Activated CD4-positive, alpha-beta T cell treated with anti-CD3 and anti-CD28 coated beads, Interleukin-2, amount 10 ng/mL, durations not matched to agents 24 days and 14 days (primary cell): ENCODE data around the gene OAT. TPM values are rescaled to one million over a fixed set of nuclear protein-coding genes. Genes with fewer than 3 reads are reported as not detected.

Source experiments
- DNase-seq: peaks from one replicate; pipeline ENCODE4 v3.0.0; 2022
- H3K27ac Mint-ChIP-seq: one replicate; pipeline ENCODE4 v1.8.0; 2022; ENCODE audit warnings: mild to moderate bottlenecking, mixed read lengths
- H3K27me3 Mint-ChIP-seq: one replicate; pipeline ENCODE4 v1.8.0; 2022; ENCODE audit warnings: mixed read lengths
- H3K36me3 Mint-ChIP-seq: one replicate; pipeline ENCODE4 v1.8.0; 2022; ENCODE audit warnings: low read depth, mild to moderate bottlenecking, mixed read lengths
- H3K4me1 Mint-ChIP-seq: one replicate; pipeline ENCODE4 v1.8.0; 2021; ENCODE audit warnings: mixed read lengths
- H3K4me3 Mint-ChIP-seq: one replicate; pipeline ENCODE4 v1.8.0; 2022; ENCODE audit warnings: mild to moderate bottlenecking, moderate library complexity, mixed read lengths
- H3K9me3 Mint-ChIP-seq: one replicate; pipeline ENCODE4 v1.8.0; 2021; ENCODE audit warnings: mixed read lengths
- intact Hi-C: fragments of 100-400 bp; cut with micrococcal nuclease; formaldehyde crosslinking; loops from one replicate; pipeline ENCODE4 v1.15.1; 2023
- total RNA-seq: library from RNA; stranded (reverse); gene quantifications from 2 replicates; pipeline ENCODE4 v1.2.3, GENCODE V29; 2022

Gene OAT
- total RNA-seq, 1 donor from 2014 or later = 40.2 TPM

DNA sequence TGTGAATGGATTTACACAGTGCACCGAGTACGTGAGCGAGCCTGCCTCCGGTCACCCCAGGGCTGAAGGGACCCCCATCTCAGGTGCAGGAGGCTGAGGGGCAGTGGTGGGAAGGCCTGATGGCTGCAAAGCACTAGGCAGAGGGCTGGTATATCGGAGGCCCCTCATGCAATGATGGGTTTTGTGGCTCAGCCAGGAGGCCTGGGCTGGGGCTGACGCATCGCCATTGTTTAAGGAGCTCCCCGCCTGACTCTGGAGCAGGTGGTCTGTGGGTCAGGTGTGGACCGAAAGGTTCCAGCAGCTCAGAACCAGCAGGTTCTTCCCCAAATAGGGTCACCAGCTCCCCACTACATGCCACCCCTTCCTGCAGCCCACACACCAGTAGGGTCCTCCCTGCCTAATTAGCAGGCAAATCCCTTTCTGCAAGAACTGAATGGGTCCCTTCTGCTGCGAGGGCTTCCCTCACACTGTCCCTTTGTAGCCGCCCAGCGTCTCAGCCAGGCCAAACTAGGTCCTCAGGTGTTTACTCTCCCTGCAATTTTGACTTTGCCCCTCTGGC lies 33.0 kb downstream of the OAT start:
- intact Hi-C loops = no loop called here

DNA sequence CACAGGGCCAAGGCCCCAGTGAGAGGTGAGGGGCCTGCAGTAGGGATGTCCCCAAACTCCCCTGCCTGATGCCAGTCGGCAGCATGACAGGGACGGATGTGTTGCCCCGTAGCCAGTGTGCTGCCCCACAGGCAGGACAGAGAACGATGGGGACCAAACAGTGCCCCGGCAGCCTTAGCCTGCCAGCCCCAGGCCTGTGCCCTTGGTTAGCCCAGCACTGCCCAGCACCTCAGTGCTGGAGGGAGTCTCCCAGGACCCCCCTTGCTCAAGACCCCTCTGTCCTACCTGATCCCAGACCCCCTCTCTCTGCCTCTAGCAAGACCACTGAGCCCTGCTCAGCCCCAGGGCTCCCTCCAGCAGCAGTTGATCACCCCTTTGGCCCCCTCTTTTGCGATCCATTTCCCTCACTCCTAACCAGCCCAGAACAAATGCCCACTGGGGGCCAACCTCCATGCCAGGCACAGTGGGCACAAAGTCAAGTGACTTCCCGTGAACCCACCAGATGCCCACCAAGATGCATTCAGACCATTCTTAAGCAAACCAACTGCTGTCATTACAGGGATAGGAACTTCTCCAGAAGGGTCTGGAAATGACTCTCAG lies 34.0 kb downstream of the OAT start:
- Mint-ChIP-seq H3K36me3 (no peaks in the 10 kb centered on the region), H3K27ac (no peak overlapping the region), H3K4me3 (no peak overlapping the region), H3K27me3 (peaks cover 25% of the 10 kb centered on the region), H3K4me1 (peaks cover 3% of the 10 kb centered on the region), H3K9me3 (no peaks in the 10 kb centered on the region)
- no peak for DNase-seq
- intact Hi-C loops = no loop called here

More for the DNA sequence above, 33.0 kb downstream of the OAT start:
- Mint-ChIP-seq H3K4me3 (no peak overlapping the region), H3K4me1 (no peaks in the 10 kb centered on the region), H3K36me3 (no peaks in the 10 kb centered on the region), H3K27ac (no peak overlapping the region), H3K9me3 (no peaks in the 10 kb centered on the region), H3K27me3 (peaks cover 17% of the 10 kb centered on the region)
- DNase-seq = no peak

DNA sequence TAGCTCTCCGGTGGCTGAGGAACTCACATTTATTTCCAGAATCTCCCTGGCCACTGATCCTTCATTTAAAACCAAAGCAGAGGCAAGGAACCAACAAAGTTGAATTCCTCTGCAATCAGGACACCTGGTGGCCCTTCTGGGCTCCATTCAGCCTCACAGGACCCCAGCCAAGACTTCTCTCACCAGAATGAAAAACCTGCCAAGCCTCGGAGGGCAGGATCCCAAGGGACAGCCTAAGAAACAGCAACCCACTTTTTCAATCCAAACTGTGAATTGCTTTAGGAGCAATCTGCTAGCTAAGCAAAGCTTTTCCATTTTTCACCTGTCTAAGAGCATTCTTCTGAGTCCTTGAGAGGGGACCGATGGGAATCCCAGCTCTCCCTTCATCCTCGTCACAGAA lies 34.6 kb downstream of the OAT start:
- H3K9me3 Mint-ChIP-seq = no peaks in the 10 kb centered on the region
- no peaks in the 10 kb centered on the region for H3K36me3 Mint-ChIP-seq
- no peak for DNase-seq
- peaks cover 25% of the 10 kb centered on the region for H3K27me3 Mint-ChIP-seq
- no peak overlapping the region for H3K27ac Mint-ChIP-seq
- intact Hi-C loops = no loop called here
- no peak overlapping the region for H3K4me3 Mint-ChIP-seq
- peaks cover 3% of the 10 kb centered on the region for H3K4me1 Mint-ChIP-seq

DNA sequence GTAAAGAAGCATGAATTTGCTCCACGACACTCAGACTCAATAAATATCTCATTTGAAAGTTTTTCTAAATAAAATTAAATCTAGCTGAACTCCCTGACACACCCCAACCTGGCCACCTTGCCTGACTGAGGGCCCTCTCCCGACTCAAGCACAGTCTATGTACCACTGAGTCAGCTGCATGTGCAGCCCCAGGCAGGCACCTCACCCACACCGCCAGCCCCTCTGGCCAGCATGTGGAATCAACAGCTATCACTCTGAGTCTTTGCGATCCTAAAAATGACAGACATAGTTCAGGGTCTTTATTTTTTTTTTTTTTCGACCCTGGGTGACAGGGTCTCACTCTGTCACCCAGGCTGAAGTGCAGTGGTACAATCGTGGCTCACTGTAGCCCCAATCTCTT lies 35.2 kb downstream of the OAT start:
- Mint-ChIP-seq H3K9me3 (no peaks in the 10 kb centered on the region), H3K4me3 (no peak overlapping the region), H3K36me3 (no peaks in the 10 kb centered on the region), H3K4me1 (peaks cover 3% of the 10 kb centered on the region), H3K27me3 (peaks cover 25% of the 10 kb centered on the region), H3K27ac (no peak overlapping the region)
- DNase-seq = no peak
- intact Hi-C loops = no loop called here

DNA sequence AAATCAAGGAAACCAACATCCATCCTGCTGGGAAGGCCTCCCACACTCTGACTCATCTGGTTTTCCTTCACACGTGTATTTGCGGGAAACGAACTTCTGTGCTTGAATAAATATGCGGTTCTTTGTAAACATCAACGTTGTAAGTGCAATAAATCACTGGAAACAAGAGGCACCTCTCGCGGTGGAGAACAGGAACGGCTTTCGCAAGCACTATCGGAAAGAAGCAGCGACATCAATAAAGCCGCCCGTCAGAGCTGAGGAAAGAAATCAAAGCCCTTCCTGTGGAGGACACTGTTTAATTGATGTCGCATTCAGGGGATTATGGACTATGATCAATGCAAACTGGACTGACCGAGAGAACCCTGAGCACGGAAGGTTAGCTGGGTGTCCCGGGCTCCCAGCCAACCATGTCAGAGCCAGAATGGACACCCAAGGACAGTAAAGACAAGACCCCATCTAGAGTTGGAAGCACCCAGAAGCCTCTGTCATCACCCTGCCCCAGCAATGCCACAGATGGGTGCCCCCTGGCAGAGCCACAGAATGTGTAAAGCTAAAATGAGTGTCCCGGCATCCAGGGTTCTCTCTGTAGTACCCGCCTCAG lies 37.6 kb downstream of the OAT start:
- Mint-ChIP-seq H3K4me3 (no peak overlapping the region), H3K36me3 (no peaks in the 10 kb centered on the region), H3K27me3 (peaks cover 27% of the 10 kb centered on the region), H3K27ac (no peak overlapping the region), H3K9me3 (no peaks in the 10 kb centered on the region), H3K4me1 (peaks cover 3% of the 10 kb centered on the region)
- intact Hi-C loops = no loop called here
- no peak for DNase-seq

DNA sequence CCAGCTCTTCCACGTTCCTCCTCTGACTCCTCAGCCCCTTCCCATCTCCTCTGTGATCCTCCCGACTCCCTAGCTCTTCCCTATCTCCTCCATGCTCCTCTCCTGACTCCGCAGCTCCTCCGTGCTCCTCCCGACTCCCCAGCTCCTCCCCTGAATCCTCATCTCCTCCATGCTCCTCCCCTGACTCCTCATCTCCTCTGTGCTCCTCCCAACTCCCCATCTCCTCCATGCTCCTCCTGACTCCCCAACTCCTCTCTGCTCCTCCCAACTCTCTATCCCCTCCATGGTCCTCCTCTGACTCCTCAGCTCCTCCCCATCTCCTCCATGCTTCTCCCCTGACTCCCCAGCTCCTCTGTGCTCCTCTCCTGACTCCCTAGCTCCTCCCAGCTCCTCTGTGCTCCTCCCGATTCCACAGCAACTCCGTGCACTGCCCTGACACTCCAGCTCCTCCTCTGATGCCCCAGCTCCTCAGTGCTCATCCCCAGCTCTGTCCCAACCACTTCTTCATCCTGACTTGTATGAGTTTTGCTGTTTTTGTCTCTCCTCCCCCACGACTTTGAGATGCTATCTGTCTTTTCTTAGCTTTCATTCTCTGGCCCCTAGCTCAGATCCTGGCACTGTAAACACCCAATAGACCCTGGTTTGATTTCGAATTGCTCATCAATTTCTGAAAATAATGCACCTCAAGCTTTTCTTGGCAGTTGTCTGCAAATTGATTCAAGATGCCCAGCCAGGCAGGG lies 38.3 kb downstream of the OAT start:
- no peaks in the 10 kb centered on the region for H3K36me3 Mint-ChIP-seq
- H3K4me3 Mint-ChIP-seq = no peak overlapping the region
- no peak overlapping the region for H3K27ac Mint-ChIP-seq
- no peak for DNase-seq
- intact Hi-C loops = no loop called here
- no peaks in the 10 kb centered on the region for H3K9me3 Mint-ChIP-seq
- peaks cover 3% of the 10 kb centered on the region for H3K4me1 Mint-ChIP-seq
- H3K27me3 Mint-ChIP-seq = peaks cover 27% of the 10 kb centered on the region

DNA sequence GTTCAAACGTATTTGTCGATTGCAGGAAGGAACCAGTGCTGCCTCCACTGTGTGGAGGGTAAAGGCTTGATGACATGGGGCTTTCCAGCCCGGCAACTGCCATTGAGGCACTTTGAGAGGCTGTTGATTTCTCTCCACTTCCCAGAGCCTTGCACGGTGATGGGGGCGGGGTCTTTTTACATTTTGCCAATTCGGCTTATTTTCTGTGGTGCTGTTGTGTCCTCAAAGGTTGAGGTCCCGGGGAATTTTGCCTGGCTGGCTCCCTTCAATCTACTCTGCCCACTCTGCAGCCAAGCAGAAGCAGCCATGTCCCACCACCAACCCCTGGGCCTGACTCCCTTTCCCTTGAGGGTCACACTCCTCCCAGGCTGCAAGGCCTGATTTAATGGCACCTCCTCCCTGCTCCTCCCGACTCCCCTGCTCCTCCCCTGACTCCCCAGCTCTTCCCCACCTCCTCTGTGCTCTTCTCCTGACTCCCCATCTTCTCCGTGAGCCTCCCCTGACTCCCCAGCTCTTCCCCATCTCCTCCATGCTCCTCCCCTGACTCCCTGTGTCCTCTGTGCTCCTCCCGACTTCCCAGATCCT lies 39.0 kb downstream of the OAT start:
- intact Hi-C loops = no loop called here

DNA sequence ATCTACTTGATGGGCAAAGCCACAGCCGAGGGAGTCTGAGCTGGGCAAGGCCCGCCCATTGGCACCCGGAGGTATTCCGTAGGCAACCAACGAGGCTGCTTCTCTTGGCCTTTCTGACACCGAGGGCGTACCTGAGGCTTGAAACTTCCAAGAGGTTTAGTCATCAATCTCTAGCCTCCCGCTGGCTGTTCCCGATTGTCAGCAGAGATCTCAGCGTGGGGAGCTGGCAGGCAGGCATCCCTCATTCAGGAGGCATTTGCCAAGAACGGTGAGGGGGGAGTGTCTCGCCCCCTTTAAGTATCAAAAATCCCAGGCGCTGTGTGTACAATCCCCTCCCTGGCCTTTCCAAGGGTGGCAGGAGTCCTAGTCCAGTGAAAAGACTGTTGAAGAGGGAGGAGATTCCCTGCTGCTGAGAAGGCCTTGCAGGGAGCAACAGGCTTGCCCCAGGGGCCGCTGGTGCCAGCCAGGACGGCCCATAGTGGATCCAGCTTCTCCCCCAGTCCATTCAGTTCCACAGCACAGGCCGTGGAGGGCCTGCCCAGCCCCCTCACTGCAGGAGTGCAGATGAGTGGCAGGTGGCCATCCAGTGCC lies 39.7 kb downstream of the OAT start:
- H3K4me3 Mint-ChIP-seq = no peak overlapping the region
- no peaks in the 10 kb centered on the region for H3K9me3 Mint-ChIP-seq
- no peak for DNase-seq
- intact Hi-C loops = no loop called here
- peaks cover 25% of the 10 kb centered on the region for H3K27me3 Mint-ChIP-seq
- peaks cover 3% of the 10 kb centered on the region for H3K4me1 Mint-ChIP-seq
- no peaks in the 10 kb centered on the region for H3K36me3 Mint-ChIP-seq
- H3K27ac Mint-ChIP-seq = no peak overlapping the region

More for the DNA sequence above, 39.0 kb downstream of the OAT start:
- DNase-seq = no peak
- Mint-ChIP-seq H3K4me3 (no peak overlapping the region), H3K9me3 (no peaks in the 10 kb centered on the region), H3K36me3 (no peaks in the 10 kb centered on the region), H3K27me3 (peaks cover 24% of the 10 kb centered on the region), H3K4me1 (peaks cover 3% of the 10 kb centered on the region), H3K27ac (no peak overlapping the region)

DNA sequence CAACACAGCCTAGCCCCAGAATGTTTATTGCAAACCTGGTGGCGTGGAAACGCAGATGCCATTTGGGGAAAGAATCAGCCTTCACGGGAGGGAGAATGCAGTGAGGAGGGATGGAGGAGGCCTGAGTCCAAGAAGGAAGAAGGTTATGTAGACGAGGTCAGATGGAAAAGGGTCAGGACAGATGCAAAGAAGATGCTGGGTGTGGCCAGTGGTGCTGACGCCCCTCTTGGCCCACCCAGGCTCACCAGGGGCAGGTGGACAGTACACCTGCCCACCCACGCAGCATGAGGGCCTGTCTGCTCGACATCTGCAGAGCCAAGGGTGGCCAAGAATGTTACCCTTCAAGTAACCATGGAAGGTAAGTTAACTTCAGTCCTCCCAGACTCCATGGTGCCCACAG lies 40.5 kb downstream of the OAT start:
- H3K4me3 Mint-ChIP-seq = no peak overlapping the region
- intact Hi-C loops = no loop called here

DNA sequence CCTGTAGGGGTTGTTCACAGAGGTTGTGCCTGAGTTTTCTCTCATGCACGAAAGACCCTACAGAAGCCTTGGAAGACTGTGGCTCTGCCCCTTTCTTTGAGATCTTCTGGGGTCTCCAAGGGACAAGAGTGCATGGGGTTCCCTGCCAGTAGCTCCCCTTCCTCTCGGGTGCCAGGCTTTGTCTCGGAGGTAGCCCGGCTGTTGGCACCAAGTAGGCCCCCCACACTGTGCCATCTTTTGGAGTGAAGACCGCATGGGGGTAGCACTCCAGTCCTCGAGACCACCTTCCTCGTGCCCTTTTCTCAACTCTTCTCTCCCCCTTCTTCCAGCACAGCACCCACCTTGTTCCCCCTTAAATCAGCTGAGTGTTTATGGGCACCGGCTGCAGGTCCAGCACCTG lies 41.6 kb downstream of the OAT start:
- H3K27me3 Mint-ChIP-seq = peaks cover 27% of the 10 kb centered on the region

More for the DNA sequence above, 40.5 kb downstream of the OAT start:
- DNase-seq = no peak
- H3K9me3 Mint-ChIP-seq = no peaks in the 10 kb centered on the region
- no peak overlapping the region for H3K27ac Mint-ChIP-seq
- peaks cover 3% of the 10 kb centered on the region for H3K4me1 Mint-ChIP-seq
- peaks cover 26% of the 10 kb centered on the region for H3K27me3 Mint-ChIP-seq
- no peaks in the 10 kb centered on the region for H3K36me3 Mint-ChIP-seq

DNA sequence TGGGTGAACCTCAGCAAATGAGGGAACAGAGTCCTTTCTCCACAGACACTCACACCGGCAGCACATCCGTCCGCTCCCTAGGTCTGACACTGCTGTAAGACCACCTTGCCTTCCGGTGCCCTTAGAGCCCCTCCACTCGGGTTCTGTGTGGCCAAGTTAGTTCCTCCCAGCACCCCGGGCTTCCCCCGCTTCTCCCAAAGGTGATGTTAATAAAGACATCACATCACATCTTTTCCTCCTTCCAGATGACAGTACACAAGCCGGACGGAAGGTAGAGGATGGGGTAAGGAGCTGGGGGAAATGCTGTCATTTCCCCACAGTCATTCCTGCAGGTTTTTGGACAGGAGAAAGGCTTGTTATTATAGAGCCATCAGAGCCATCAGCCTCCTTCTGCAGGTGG lies 42.3 kb downstream of the OAT start:
- H3K36me3 Mint-ChIP-seq = no peaks in the 10 kb centered on the region
- no peak overlapping the region for H3K27ac Mint-ChIP-seq
- H3K27me3 Mint-ChIP-seq = peaks cover 24% of the 10 kb centered on the region
- DNase-seq = no peak
- intact Hi-C loops = no loop called here
- H3K9me3 Mint-ChIP-seq = no peaks in the 10 kb centered on the region
- peaks cover 3% of the 10 kb centered on the region for H3K4me1 Mint-ChIP-seq
- H3K4me3 Mint-ChIP-seq = no peak overlapping the region

More for the DNA sequence above, 41.6 kb downstream of the OAT start:
- intact Hi-C loops = no loop called here
- Mint-ChIP-seq H3K36me3 (no peaks in the 10 kb centered on the region), H3K4me3 (no peak overlapping the region), H3K9me3 (no peaks in the 10 kb centered on the region), H3K27ac (no peak overlapping the region), H3K4me1 (peaks cover 3% of the 10 kb centered on the region)
- DNase-seq = no peak

DNA sequence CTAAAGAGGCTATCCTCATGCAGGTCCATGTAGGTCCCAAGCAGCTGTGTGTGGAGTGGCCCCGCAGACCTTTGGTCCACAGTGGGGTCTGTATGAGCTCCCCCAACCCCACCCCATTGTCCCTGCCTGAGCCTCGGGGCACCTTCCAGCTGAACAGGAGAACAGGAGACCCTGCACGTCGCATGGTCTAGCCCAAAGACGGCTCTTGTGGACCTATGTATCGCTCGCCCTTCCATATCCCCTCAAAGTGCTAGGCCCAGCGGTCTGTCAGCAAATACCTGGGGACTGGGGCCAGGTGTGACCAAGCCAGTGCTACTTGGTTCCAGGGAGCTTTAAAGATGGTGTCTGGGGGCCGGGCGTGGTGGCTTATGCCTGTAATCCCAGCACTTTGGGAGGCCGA lies 43.0 kb downstream of the OAT start:
- no peak overlapping the region for H3K4me3 Mint-ChIP-seq
- H3K4me1 Mint-ChIP-seq = peaks cover 3% of the 10 kb centered on the region
- peaks cover 19% of the 10 kb centered on the region for H3K27me3 Mint-ChIP-seq
- no peaks in the 10 kb centered on the region for H3K36me3 Mint-ChIP-seq
- no peak for DNase-seq
- no peaks in the 10 kb centered on the region for H3K9me3 Mint-ChIP-seq
- no peak overlapping the region for H3K27ac Mint-ChIP-seq
- intact Hi-C loops = no loop called here

DNA sequence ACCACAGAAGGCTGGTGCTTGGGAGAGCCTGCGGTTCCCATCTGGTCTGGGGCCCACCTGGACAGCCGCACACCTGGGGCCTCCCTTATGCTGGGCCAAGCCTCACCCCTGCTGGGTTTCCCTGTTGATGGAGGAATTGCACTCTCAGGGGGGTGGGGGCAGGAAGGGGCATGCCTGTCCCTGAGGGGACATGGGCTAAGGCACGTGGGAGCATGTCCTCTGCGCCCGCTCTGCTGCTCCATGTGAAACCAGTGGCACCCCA lies 43.4 kb downstream of the OAT start:
- H3K9me3 Mint-ChIP-seq = no peaks in the 10 kb centered on the region
- peaks cover 19% of the 10 kb centered on the region for H3K27me3 Mint-ChIP-seq
- intact Hi-C loops = no loop called here
- H3K4me3 Mint-ChIP-seq = no peak overlapping the region
- H3K4me1 Mint-ChIP-seq = no peaks in the 10 kb centered on the region
- H3K27ac Mint-ChIP-seq = no peak overlapping the region
- H3K36me3 Mint-ChIP-seq = no peaks in the 10 kb centered on the region
- no peak for DNase-seq
